Hepatocyte (in vitro differentiated cells): ENCODE results near the gene ZNF212. TPM values are rescaled to one million over a fixed set of nuclear protein-coding genes. Genes with fewer than 3 reads are reported as not detected.
"Not testable (repeated sequence)": the region's sequence is repeated elsewhere in the genome, so short reads cannot be mapped to it uniquely, and the experiment has no call there.

Experiments
- DNase-seq: peaks from one replicate; pipeline ENCODE4 v3.0.0-alpha.2; 2016; ENCODE audit warnings: low spot score
- H2AFZ ChIP-seq: fragments of 200-600 bp; sonication (generic); 2 replicates; pipeline ENCODE4 v1.6.0; 2016; ENCODE audit warnings: antibody characterized with exemption, mild to moderate bottlenecking
- H3K27ac ChIP-seq: fragments of 200-600 bp; sonication (generic); 2 replicates; pipeline ENCODE4 v1.5.1; 2016; ENCODE audit warnings: mild to moderate bottlenecking
- H3K27me3 ChIP-seq: fragments of 200-600 bp; sonication (generic); 2 replicates; pipeline ENCODE4 v1.6.1; 2016
- H3K36me3 ChIP-seq: fragments of 200-600 bp; sonication (generic); replicated peaks from 2 replicates; pipeline ENCODE4 v1.5.1; 2016; ENCODE audit warnings: low read depth; ENCODE audit not compliant: insufficient read depth
- H3K4me1 ChIP-seq: fragments of 200-600 bp; sonication (generic); 2 replicates; pipeline ENCODE4 v1.5.1; 2016; ENCODE audit warnings: mild to moderate bottlenecking, moderate library complexity; ENCODE audit not compliant: insufficient read depth
- H3K4me2 ChIP-seq: fragments of 200-600 bp; sonication (generic); 2 replicates; pipeline ENCODE4 v1.6.0; 2016
- H3K4me3 ChIP-seq: fragments of 200-600 bp; sonication (generic); 2 replicates; pipeline ENCODE4 v1.5.1; 2016; ENCODE audit warnings: mild to moderate bottlenecking
- H3K79me2 ChIP-seq: fragments of 200-600 bp; sonication (generic); 2 replicates; pipeline ENCODE4 v1.6.0; 2017; ENCODE audit warnings: mild to moderate bottlenecking
- H3K9me2 ChIP-seq: fragments of 200-600 bp; sonication (generic); replicated peaks from 2 replicates; pipeline ENCODE4 v1.6.0; 2017; ENCODE audit warnings: mild to moderate bottlenecking; ENCODE audit not compliant: insufficient read depth
- H3K9me3 ChIP-seq: fragments of 200-600 bp; sonication (generic); 2 replicates; pipeline ENCODE4 v1.5.1; 2016; ENCODE audit warnings: low read depth, mild to moderate bottlenecking
- H4K20me1 ChIP-seq: fragments of 200-600 bp; sonication (generic); 2 replicates; pipeline ENCODE4 v1.6.0; 2016; ENCODE audit warnings: mild to moderate bottlenecking; ENCODE audit not compliant: insufficient read depth, poor library complexity, severe bottlenecking
- EZH2 ChIP-seq: fragments of 200-600 bp; sonication (generic); IDR thresholded peaks from 2 replicates; pipeline ENCODE4 v1.6.1; 2016; ENCODE audit warnings: antibody characterized with exemption, mild to moderate bottlenecking, borderline replicate concordance
- EZH2phosphoT487 ChIP-seq: fragments of 200-600 bp; sonication (generic); IDR thresholded peaks from one replicate; pipeline ENCODE4 v1.6.1; 2018; ENCODE audit warnings: antibody characterized with exemption, mild to moderate bottlenecking, low read depth, moderate library complexity; ENCODE audit not compliant: unreplicated experiment, severe bottlenecking
- WGBS: methylation state at CpG from one replicate; pipeline ENCODE4 v1.1.6; 2016; ENCODE audit warnings: low lambda C conversion rate; ENCODE audit errors: missing lambda C conversion rate; 5-methylcytosine and 5-hydroxymethylcytosine counted together
- polyA plus RNA-seq: library from polyadenylated mRNA; unstranded; fragments of >200 nt; fragmentation: Nextera tagmentation; extraction: Ambion mirVana; gene quantifications from 2 replicates; pipeline ENCODE4 v1.2.1, GENCODE V29; 2016
- total RNA-seq: library from RNA; depleted of rRNA; stranded (reverse); fragments of >200 nt; gene quantifications from 2 replicates; pipeline ENCODE4 v1.2.3, GENCODE V29; 2014
- TF ChIP-seq, protein P1 (sequence below): fragments of 200-600 bp; sonication (generic); IDR thresholded peaks from 2 replicates; pipeline ENCODE4 v1.5.1; 2016; ENCODE audit warnings: antibody characterized with exemption, mild to moderate bottlenecking; ENCODE audit not compliant: poor library complexity

ZNF212 gene
- total and polyA plus RNA-seq, 2 experiments from 2014 or later, result 4.6 to 9.9 TPM

DNA sequence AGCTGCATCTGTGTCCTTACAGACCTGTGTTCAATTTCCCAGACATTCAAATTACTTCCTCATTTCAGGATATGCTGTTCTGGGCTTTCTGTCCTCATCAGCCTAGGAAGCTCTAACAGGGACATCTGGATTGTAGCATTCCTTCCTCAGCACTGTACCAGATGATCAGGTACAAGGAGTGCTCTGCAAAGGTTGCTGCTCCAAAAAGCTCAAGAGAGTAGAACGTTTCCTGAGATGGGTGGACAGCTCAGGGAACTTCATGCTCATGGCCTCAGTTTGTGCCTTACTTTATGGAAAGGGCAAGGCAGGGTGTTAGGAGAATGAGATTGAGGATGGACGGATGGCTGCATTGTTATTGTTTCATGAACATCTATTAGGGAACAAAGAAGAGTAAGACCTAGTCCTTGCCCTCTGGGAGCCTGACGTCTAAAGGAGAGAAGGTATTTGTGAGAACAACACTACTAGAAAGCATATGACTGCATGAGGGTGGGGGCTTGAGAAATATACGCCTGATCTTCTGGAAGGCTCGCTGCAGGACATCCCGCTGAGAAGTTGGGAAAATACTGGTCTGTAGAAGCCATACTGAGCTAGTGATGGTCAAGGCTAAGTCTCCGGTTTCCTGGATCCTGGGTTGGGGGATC, 10.5 kb upstream of the ZNF212 start:
- Histone ChIP-seq H2AFZ (no peak overlapping the region), H3K9me2 (no peaks in the 10 kb centered on the region), H3K79me2 (no peaks in the 10 kb centered on the region), H3K36me3 (no peaks in the 10 kb centered on the region), H3K27ac (no peak overlapping the region), H3K27me3 (no peaks in the 10 kb centered on the region), H3K4me2 (no peak overlapping the region), H3K4me3 (no peak overlapping the region), H3K4me1 (no peaks in the 10 kb centered on the region), H3K9me3 (no peaks in the 10 kb centered on the region), H4K20me1 (no peaks in the 10 kb centered on the region)
- TF ChIP-seq EZH2phosphoT487 (no peak), EZH2 (no peak)
- TF ChIP-seq, protein P1, sequence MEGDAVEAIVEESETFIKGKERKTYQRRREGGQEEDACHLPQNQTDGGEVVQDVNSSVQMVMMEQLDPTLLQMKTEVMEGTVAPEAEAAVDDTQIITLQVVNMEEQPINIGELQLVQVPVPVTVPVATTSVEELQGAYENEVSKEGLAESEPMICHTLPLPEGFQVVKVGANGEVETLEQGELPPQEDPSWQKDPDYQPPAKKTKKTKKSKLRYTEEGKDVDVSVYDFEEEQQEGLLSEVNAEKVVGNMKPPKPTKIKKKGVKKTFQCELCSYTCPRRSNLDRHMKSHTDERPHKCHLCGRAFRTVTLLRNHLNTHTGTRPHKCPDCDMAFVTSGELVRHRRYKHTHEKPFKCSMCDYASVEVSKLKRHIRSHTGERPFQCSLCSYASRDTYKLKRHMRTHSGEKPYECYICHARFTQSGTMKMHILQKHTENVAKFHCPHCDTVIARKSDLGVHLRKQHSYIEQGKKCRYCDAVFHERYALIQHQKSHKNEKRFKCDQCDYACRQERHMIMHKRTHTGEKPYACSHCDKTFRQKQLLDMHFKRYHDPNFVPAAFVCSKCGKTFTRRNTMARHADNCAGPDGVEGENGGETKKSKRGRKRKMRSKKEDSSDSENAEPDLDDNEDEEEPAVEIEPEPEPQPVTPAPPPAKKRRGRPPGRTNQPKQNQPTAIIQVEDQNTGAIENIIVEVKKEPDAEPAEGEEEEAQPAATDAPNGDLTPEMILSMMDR, result no peak
- no peak for DNase-seq
- WGBS, result 72% methylated on average over 7 of the region's 7 CpGs

DNA sequence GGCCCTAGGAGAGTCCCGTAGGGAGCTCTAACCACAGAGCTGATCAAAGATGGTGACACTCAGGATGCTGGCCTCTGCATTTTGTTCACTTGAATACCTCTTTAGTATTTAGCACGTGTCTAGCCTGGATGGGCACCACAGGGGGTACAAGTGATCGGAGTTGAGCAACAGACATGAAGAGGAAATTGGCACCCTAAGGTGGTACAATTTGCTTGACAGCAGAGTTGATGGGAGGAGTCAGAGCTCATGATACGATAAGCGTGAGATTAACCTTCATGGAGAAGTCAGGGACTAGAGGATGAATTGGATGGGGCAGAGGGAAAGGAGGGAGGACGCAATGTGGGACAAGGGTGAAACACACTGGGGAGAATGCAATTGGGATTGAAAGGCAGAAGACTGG, 9.9 kb upstream of the ZNF212 start:
- H3K4me3 ChIP-seq, result no peak overlapping the region
- no peaks in the 10 kb centered on the region for H3K27me3 ChIP-seq
- H4K20me1 ChIP-seq, result no peaks in the 10 kb centered on the region
- TF ChIP-seq EZH2phosphoT487 (no peak), EZH2 (no peak)
- TF ChIP-seq, protein P1, result no peak
- no peak overlapping the region for H3K27ac ChIP-seq
- H3K9me2 ChIP-seq, result no peaks in the 10 kb centered on the region
- H2AFZ ChIP-seq, result no peak overlapping the region
- 78% methylated on average over 6 of the region's 6 CpGs for WGBS
- H3K4me2 ChIP-seq, result no peak overlapping the region
- H3K4me1 ChIP-seq, result no peaks in the 10 kb centered on the region
- no peak for DNase-seq
- H3K9me3 ChIP-seq, result no peaks in the 10 kb centered on the region
- no peaks in the 10 kb centered on the region for H3K36me3 ChIP-seq
- no peaks in the 10 kb centered on the region for H3K79me2 ChIP-seq

DNA sequence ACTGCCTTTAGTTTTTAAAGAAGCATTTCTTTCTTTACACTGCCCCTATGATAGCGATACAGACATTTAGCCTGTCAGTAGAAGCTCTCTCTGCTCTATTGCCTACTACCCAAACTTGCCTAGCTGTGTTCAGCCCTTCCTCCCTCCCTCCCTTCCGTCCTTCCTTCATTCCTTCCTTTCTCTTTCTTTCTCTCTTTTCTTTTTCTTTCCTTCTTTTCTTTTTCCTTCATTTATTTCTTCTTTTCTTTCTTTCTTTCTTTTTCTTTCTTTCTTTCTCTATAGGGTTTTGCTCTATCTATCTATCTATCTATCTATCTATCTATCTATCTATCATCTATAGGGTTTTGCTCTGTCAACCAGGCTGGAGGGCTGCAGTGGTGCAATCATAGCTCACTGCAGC, 7.1 kb upstream of the ZNF212 start:
- TF ChIP-seq EZH2phosphoT487 (no peak), EZH2 (no peak)
- TF ChIP-seq, protein P1, result no peak
- Histone ChIP-seq H3K9me2 (no peaks in the 10 kb centered on the region), H4K20me1 (no peaks in the 10 kb centered on the region), H3K4me1 (no peaks in the 10 kb centered on the region), H3K36me3 (no peaks in the 10 kb centered on the region), H2AFZ (no peak overlapping the region), H3K9me3 (no peaks in the 10 kb centered on the region), H3K27me3 (no peaks in the 10 kb centered on the region), H3K4me2 (no peak overlapping the region), H3K4me3 (no peak overlapping the region), H3K79me2 (no peaks in the 10 kb centered on the region), H3K27ac (no peak overlapping the region)
- no peak for DNase-seq
- WGBS, result 96% methylated on average over 2 of the region's 2 CpGs

DNA sequence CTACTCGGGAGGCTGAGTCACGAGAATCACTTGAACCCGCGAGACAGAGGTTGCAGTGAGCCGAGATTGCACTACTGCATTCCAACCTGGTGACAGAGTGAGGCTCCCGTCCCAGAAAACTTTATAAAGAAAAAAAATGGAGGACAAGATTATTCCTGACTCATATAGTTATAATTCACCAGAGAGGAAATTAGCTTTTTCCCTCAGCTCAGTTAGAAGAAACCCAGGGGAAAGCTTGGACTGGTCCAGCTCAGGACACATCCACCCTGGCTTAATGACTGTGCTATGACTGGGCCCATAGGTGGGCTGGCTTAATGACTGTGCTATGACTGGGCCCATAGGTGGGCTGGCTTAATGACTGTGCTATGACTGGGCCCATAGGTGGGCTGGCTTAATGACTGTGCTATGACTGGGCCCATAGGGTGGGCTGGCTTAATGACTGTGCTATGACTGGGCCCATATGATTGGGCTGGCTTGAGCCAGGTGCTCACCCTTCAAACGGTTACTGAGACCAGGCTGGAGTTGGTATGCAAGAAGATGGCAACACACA, 5.7 kb upstream of the ZNF212 start:
- not testable (repeated sequence) for H3K4me3 ChIP-seq, H3K79me2 ChIP-seq, H2AFZ ChIP-seq, H3K36me3 ChIP-seq, DNase-seq, H3K9me3 ChIP-seq, H4K20me1 ChIP-seq, H3K9me2 ChIP-seq, H3K4me1 ChIP-seq, H3K4me2 ChIP-seq, H3K27ac ChIP-seq, H3K27me3 ChIP-seq
- 79% methylated on average over 7 of the region's 7 CpGs for WGBS
